K562 (cell line): Measurements from ENCODE around the gene EXOC3. TPM values are rescaled to one million over a fixed set of nuclear protein-coding genes. Genes with fewer than 3 reads are reported as not detected.
A peak's percentile ranks its signal among the peaks of the same experiment; 100 is the strongest.

Source experiments
- CEBPZ ChIP-seq: fragments of 150-350 bp; IDR thresholded peaks from 2 replicates; pipeline ENCODE4 v1.6.1; 2014; ENCODE audit warnings: low read depth, mild to moderate bottlenecking, low read length, borderline replicate concordance
- MAZ ChIP-seq, 2 experiments: fragments of 450-650 bp in 1 of 2; sonication (generic) in 1 of 2; formaldehyde crosslinking; IDR thresholded peaks in 1 of 2; conservative IDR thresholded peaks in 1 of 2; 2 replicates each; pipeline versions ENCODE4 v1.4.0 to v1.5.0; 2020; ENCODE audit warnings: mild to moderate bottlenecking in 1 of 2, missing genetic modification reagents in 1 of 2
- MEF2D ChIP-seq: conservative IDR thresholded peaks from 2 replicates; pipeline ENCODE4 v1.6.1; 2016; ENCODE audit warnings: low read depth, missing genetic modification characterization, missing compliant biosample characterization
- RREB1 ChIP-seq: fragments of 250-450 bp; sonication (Bioruptor Pico); IDR thresholded peaks from 2 replicates; pipeline ENCODE4 v1.4.0; 2020
- ZBTB40 ChIP-seq, 2 experiments: fragments of 450-650 bp in 1 of 2; sonication (generic) in 1 of 2; formaldehyde crosslinking in 1 of 2; IDR thresholded peaks; 2 replicates each; pipeline versions ENCODE4 v1.7.1 to v1.9.0; 2016 to 2022; ENCODE audit warnings: inconsistent platforms in 1 of 2, mild to moderate bottlenecking in 1 of 2, missing genetic modification reagents in 1 of 2
- ZFP36 ChIP-seq: fragments of 150-350 bp; IDR thresholded peaks from 2 replicates; pipeline ENCODE4 v1.6.1; 2018; ENCODE audit warnings: low read length, low read depth; ENCODE audit not compliant: partially characterized antibody
- ZNF354B ChIP-seq: fragments of 250-450 bp; sonication (Bioruptor Pico); IDR thresholded peaks from 2 replicates; pipeline ENCODE4 v1.4.0; 2020
- polyA plus RNA-seq, 8 experiments: library from polyadenylated mRNA; depleted of rRNA in 4 of 8; stranded (reverse) in 5 of 8; unstranded in 3 of 8; fragments of >200 nt; fragmentation: Nextera tagmentation in 2 of 8; fragmentation: Illumina TruSeq in 1 of 8; extraction: Ambion mirVana in 2 of 8; extraction: Trizol in 1 of 8; gene quantifications; 2 replicates each; pipeline versions ENCODE4 v1.2.1 to v1.2.3, GENCODE V29; 2011 to 2014; ENCODE audit warnings: inconsistent platforms in 1 of 8, missing spikeins in 1 of 8
- total RNA-seq, 7 experiments: library from RNA; depleted of rRNA in 6 of 7; stranded (reverse); fragments of >200 nt in 6 of 7; fragmentation: Illumina TruSeq in 2 of 7; extraction: Trizol in 2 of 7; gene quantifications; 2 replicates each; pipeline versions ENCODE4 v1.2.1 to v1.2.3, GENCODE V29; 2011 to 2021; ENCODE audit warnings: low replicate concordance in 1 of 7

Gene EXOC3
- total and polyA plus RNA-seq, 9 of the 15 experiments (the other 6 are each of a cell fraction or from before 2014, with no cell fraction given) = 1.4 to 41.9 (median 22.4) TPM

- TF ChIP-seq ZBTB40 (IDR thresholded peaks at IDR 0.05) (0 out of 2 replicates have a peak, but pooled peaks have one; percentile 17), ZBTB40 (CRISPR knock-in tag; IDR thresholded peaks at IDR 0.05) (no peak), ZFP36 (no peak), CEBPZ (no peak), MAZ (CRISPR knock-in tag; conservative IDR thresholded peaks at IDR 0.05 in 1 of 2, IDR thresholded peaks at IDR 0.05 in 1 of 2) (peak; percentile 15 to 41; a peak in 1 of 4 replicates), MEF2D (no peak), RREB1 (CRISPR knock-in tag) (0 out of 2 replicates have a peak, but pooled peaks have one; percentile 20), ZNF354B (CRISPR knock-in tag) (no peak)
These were observed 30.7 kb downstream of the EXOC3 start (continued) for GRCh38 chr5:473551-474192.
